HepG2 (cell line): ENCODE measurements around the gene FUCA1. TPM values are rescaled to one million over a fixed set of nuclear protein-coding genes. Genes with fewer than 3 reads are reported as not detected.

Experiments used
- ATF1 ChIP-seq: IDR thresholded peaks from 2 replicates; pipeline ENCODE4 v1.6.1; 2016; ENCODE audit warnings: mild to moderate bottlenecking, control low read depth
- DNMT1 ChIP-seq: sonication (generic); formaldehyde crosslinking; IDR thresholded peaks from 2 replicates; pipeline ENCODE4 v1.5.1; 2020; ENCODE audit warnings: mild to moderate bottlenecking, missing genetic modification reagents
- MEIS2 ChIP-seq: sonication (generic); formaldehyde crosslinking; IDR thresholded peaks from 2 replicates; pipeline ENCODE4 v1.9.0; 2021; ENCODE audit warnings: mild to moderate bottlenecking, missing genetic modification reagents
- SKI ChIP-seq: fragments of 450-650 bp; IDR thresholded peaks from one replicate; pipeline ENCODE4 v1.6.1; 2018; ENCODE audit warnings: mild to moderate bottlenecking; ENCODE audit not compliant: partially characterized antibody
- SRSF1 ChIP-seq: fragments of 200-400 bp; formaldehyde crosslinking; optimal IDR thresholded peaks from 2 replicates; pipeline ENCODE3; 2017; ENCODE audit warnings: mild to moderate bottlenecking, low read depth, low read length, moderate library complexity
- ZNF205 ChIP-seq: IDR thresholded peaks from 2 replicates; pipeline ENCODE4 v1.6.1; 2018; ENCODE audit warnings: missing biosample characterization, missing genetic modification reagents
- ZNF232 ChIP-seq: sonication (generic); formaldehyde crosslinking; IDR thresholded peaks from 2 replicates; pipeline ENCODE4 v1.4.0; 2020; ENCODE audit warnings: missing genetic modification reagents, borderline replicate concordance
- ZNF598 ChIP-seq: sonication (generic); formaldehyde crosslinking; IDR thresholded peaks from 2 replicates; pipeline ENCODE4 v1.5.1; 2020; ENCODE audit warnings: mild to moderate bottlenecking, missing genetic modification reagents, borderline replicate concordance
- polyA plus RNA-seq, 8 experiments: library from polyadenylated mRNA; depleted of rRNA in 3 of 8; stranded (reverse) in 7 of 8; unstranded in 1 of 8; fragments of >200 nt; fragmentation: Illumina TruSeq in 4 of 8; extraction: Trizol in 4 of 8; gene quantifications; 2 replicates each; pipeline versions ENCODE4 v1.2.1 to v1.2.3, GENCODE V29; 2011 to 2016; ENCODE audit warnings: low read depth in 4 of 8, missing spikeins in 1 of 8, mixed read lengths in 1 of 8; ENCODE audit not compliant: insufficient read depth in 1 of 8
- total RNA-seq, 5 experiments: library from RNA; depleted of rRNA; stranded (reverse); fragments of >200 nt; fragmentation: Illumina TruSeq; extraction: Trizol; gene quantifications; 2 replicates each; pipeline ENCODE4 v1.2.3, GENCODE V29; 2016; ENCODE audit warnings: low read depth in 1 of 5
- TF ChIP-seq, protein P1 (sequence below): sonication (generic); formaldehyde crosslinking; IDR thresholded peaks from 2 replicates; pipeline ENCODE4 v1.4.0; 2020; ENCODE audit warnings: missing genetic modification reagents
- TF ChIP-seq, protein P2 (sequence below): sonication (generic); formaldehyde crosslinking; IDR thresholded peaks from 2 replicates; pipeline ENCODE4 v1.4.0; 2020; ENCODE audit warnings: missing genetic modification reagents
- TF ChIP-seq, protein P3 (sequence below): sonication (generic); formaldehyde crosslinking; IDR thresholded peaks from 2 replicates; pipeline ENCODE4 v1.4.0; 2020; ENCODE audit warnings: missing genetic modification reagents, borderline replicate concordance
- TF ChIP-seq, protein P4 (sequence below): sonication (generic); formaldehyde crosslinking; IDR thresholded peaks from 2 replicates; pipeline ENCODE4 v1.4.0; 2020; ENCODE audit warnings: missing genetic modification reagents, mild to moderate bottlenecking, borderline replicate concordance

Gene FUCA1
- total and polyA plus RNA-seq, 2 of the 13 experiments (the other 11 are each of a cell fraction or from before 2014, with no cell fraction given), result 32.7 to 33.6 TPM

DNA sequence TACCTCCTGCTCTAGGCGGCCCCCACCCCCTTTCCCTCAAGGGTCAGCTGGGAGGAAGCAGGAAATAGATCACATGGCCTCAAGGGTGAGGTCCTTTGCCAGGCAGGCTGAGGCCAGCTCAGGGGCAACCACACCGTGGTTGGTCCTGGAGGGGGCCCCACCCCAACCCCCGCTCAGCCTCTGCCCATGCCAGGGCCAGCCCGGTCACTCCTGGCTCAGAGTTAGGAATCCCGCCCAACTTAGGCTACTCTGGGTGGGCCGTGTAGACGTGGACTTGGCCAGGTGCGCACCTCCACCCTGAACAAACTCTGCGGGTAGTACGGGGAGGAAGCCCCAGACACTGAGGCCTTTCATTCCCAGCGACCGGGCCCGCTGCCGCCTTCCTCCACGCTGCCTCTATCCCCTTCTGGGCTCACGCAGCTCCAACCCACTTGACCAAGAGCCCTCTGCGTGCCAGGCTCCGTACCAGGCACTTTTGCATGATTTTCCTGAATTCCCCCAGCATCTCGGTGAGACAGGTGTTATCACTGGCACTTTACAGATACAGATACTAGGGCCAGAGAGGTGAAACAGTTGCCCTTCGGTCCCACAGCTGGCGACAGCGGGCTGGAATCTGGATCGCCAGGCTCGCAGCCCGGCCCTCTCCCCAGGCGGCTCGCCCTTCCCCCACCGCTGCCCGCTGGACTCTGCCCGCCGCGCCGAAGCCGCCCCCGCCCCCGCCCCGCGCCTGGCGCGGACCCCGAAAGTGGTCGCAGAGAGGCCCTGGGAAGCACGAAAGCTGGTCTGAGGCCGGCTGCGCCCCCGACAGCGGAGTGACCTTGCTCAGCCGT lies 68.3 kb downstream of the FUCA1 start (continued):
- TF ChIP-seq SKI (no peak), ZNF205 (CRISPR knock-in tag) (no peak), ATF1 (CRISPR knock-in tag) (no peak), ZNF232 (no peak), SRSF1 (no peak), DNMT1 (CRISPR knock-in tag) (no peak), ZNF598 (no peak), MEIS2 (CRISPR knock-in tag) (no peak)
- TF ChIP-seq, protein P1, sequence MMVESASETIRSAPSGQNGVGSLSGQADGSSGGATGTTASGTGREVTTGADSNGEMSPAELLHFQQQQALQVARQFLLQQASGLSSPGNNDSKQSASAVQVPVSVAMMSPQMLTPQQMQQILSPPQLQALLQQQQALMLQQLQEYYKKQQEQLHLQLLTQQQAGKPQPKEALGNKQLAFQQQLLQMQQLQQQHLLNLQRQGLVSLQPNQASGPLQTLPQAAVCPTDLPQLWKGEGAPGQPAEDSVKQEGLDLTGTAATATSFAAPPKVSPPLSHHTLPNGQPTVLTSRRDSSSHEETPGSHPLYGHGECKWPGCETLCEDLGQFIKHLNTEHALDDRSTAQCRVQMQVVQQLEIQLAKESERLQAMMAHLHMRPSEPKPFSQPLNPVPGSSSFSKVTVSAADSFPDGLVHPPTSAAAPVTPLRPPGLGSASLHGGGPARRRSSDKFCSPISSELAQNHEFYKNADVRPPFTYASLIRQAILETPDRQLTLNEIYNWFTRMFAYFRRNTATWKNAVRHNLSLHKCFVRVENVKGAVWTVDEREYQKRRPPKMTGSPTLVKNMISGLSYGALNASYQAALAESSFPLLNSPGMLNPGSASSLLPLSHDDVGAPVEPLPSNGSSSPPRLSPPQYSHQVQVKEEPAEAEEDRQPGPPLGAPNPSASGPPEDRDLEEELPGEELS (CRISPR knock-in tag), result no peak
- TF ChIP-seq, protein P2, sequence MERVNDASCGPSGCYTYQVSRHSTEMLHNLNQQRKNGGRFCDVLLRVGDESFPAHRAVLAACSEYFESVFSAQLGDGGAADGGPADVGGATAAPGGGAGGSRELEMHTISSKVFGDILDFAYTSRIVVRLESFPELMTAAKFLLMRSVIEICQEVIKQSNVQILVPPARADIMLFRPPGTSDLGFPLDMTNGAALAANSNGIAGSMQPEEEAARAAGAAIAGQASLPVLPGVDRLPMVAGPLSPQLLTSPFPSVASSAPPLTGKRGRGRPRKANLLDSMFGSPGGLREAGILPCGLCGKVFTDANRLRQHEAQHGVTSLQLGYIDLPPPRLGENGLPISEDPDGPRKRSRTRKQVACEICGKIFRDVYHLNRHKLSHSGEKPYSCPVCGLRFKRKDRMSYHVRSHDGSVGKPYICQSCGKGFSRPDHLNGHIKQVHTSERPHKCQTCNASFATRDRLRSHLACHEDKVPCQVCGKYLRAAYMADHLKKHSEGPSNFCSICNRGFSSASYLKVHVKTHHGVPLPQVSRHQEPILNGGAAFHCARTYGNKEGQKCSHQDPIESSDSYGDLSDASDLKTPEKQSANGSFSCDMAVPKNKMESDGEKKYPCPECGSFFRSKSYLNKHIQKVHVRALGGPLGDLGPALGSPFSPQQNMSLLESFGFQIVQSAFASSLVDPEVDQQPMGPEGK (CRISPR knock-in tag), result peak; percentile 83
- TF ChIP-seq, protein P3, sequence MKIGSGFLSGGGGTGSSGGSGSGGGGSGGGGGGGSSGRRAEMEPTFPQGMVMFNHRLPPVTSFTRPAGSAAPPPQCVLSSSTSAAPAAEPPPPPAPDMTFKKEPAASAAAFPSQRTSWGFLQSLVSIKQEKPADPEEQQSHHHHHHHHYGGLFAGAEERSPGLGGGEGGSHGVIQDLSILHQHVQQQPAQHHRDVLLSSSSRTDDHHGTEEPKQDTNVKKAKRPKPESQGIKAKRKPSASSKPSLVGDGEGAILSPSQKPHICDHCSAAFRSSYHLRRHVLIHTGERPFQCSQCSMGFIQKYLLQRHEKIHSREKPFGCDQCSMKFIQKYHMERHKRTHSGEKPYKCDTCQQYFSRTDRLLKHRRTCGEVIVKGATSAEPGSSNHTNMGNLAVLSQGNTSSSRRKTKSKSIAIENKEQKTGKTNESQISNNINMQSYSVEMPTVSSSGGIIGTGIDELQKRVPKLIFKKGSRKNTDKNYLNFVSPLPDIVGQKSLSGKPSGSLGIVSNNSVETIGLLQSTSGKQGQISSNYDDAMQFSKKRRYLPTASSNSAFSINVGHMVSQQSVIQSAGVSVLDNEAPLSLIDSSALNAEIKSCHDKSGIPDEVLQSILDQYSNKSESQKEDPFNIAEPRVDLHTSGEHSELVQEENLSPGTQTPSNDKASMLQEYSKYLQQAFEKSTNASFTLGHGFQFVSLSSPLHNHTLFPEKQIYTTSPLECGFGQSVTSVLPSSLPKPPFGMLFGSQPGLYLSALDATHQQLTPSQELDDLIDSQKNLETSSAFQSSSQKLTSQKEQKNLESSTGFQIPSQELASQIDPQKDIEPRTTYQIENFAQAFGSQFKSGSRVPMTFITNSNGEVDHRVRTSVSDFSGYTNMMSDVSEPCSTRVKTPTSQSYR (CRISPR knock-in tag), result peak; percentile 94
- TF ChIP-seq, protein P4, sequence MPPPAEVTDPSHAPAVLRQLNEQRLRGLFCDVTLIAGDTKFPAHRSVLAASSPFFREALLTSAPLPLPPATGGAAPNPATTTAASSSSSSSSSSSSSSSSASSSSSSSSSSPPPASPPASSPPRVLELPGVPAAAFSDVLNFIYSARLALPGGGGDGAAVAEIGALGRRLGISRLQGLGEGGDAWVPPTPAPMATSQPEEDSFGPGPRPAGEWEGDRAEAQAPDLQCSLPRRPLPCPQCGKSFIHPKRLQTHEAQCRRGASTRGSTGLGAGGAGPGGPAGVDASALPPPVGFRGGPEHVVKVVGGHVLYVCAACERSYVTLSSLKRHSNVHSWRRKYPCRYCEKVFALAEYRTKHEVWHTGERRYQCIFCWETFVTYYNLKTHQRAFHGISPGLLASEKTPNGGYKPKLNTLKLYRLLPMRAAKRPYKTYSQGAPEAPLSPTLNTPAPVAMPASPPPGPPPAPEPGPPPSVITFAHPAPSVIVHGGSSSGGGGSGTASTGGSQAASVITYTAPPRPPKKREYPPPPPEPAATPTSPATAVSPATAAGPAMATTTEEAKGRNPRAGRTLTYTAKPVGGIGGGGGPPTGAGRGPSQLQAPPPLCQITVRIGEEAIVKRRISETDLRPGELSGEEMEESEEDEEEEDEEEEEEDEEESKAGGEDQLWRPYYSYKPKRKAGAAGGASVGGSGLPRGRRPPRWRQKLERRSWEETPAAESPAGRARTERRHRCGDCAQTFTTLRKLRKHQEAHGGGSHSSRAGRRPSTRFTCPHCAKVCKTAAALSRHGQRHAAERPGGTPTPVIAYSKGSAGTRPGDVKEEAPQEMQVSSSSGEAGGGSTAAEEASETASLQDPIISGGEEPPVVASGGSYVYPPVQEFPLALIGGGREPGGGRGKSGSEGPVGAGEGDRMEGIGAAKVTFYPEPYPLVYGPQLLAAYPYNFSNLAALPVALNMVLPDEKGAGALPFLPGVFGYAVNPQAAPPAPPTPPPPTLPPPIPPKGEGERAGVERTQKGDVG (CRISPR knock-in tag), result no peak
